Right hindlimb (tissue), 1 donor: ENCODE results near the gene HEXD.
"Not testable (repeated sequence)": the region's sequence is repeated elsewhere in the genome, so short reads cannot be mapped to it uniquely, and the experiment has no call there.

ENCODE experiments used
- DNase-seq: peaks from one replicate; pipeline ENCODE4 v3.0.0-alpha.2; 2018

The HEXD gene

DNA sequence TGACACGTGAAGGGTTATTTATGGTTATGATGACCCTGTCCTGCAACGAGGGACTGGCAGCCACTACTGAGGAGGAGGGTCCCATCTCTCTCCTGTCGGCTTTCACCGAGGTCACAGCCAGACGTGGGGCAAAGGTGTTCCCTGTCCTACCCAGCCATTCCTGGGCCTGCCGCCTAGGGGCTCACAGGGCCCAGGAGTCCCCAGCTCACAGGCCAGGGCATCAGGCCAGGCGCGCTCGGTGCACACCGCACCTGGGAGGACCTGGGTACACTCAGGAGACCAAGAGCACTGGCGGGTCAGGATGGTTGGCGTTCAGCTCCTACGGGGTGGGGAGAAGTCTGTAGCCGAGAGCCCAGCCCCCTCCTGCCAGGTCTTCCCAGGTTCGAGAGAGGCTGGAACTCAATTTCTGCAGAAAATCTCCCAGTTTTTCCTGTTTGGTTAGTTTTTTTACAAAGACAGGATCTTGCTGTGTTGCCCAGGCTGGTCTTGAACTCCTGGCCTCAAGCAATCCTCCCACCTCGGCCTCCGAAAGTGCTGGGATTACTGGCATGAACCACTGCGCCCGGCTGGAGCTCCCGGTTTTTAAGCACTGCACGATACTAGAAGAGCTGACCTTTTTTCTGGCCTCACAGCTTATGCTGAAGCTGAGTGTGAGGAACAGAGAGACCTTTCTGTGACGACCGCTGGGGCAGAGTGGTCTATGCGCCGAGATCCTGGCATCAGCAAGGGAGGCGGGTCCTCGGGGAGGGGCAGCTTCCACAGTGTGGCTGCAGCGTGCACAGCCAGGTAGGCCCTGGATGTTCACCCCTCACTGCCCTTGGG, 24.7 kb downstream of the HEXD start:
- no peak for DNase-seq

DNA sequence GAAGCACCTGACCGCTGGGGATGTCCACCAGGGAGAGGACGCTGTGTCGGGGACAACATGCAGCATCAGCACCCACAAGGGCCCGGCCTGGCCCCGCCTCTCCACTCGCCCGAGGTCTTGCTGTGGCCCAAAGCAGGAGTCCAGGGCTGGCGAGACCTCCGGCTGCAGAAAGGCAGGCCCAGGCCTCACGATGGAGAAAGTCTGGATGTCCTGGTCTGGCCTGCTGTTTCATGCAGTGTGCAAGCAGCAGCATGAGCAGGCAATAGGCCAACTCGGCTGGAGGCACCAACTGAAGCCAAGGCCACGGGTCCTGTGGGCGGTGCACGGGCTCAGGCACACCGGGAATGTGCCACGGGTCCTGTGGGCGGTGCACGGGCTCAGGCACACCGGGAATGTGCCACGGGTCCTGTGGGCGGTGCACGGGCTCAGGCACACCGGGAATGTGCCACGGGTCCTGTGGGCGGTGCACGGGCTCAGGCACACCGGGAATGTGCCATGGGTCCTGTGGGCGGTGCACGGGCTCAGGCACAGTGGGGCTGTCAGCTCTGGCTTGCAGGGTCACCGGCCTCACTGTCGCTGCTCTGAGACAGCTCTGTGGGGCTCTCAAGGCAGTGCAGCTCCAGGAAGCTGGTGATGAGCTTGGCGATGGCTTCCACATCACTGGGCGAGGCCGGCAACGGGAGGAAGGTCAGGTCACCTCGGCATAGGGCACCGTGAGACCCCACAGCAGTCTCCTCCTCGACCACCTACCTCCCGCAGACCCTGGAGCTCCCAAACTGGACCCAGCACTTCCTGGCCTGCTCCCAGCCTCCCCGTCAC, 25.5 kb downstream of the HEXD start:
- no peak for DNase-seq

DNA sequence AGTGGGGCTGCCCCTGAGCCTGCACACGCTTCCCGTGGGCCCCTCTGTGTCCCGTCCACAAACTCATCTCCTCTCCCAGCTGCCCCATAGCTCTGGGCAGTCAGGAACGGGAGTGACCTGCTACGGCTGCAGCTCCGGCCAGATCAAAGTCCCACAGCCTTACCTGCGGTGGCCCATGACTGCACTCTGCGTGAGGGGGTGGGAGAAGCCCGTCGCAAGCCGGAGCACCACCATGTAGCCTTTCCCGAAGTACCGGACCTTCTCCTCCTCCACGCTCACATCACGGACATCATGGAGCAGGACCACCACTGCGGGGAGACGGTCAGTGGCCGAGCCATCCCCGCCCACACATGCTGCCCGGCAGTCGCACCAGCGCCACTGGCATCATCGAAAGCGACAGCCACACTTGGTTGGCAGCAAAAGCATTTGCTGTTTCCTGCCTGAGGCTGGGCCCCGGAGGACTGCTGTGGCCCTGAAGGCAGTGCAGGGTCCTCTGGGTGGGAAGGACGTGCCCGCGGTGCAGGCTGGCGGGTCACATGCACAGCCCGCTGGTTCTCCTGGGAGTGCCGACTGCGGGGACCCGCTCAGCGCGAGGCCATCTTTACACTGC, 26.2 kb downstream of the HEXD start:
- DNase-seq, result no peak

GRCh38 chr17:82444941-82445521, 26.9 kb downstream of the HEXD start:
- peak; percentile 66 for DNase-seq

DNA sequence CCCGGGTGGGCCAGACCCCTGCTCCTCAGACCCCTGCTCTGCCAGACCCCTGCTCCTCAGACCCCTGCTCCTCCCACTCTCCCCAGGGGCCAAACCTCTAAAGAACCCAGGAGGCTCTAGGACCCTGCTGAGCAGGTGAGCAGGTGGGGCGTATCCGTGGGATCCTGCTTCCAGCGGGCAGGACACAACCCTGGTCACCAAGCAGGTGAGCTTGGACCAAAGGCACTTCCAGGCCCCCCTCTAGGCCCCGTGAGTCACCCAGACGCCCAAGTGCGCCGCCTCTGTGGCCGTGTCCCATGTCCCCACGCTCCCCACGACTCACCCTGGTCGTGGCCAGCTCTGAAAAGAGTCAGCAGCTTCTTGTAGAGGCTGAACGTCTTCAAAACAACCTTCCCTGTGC, 27.4 kb downstream of the HEXD start:
- no peak for DNase-seq

GRCh38 chr17:82446124-82446523, 28.0 kb downstream of the HEXD start:
- no peak for DNase-seq

GRCh38 chr17:82446649-82447048, 28.5 kb downstream of the HEXD start:
- DNase-seq, result no peak

- DNase-seq, result no peak
These were observed 29.7 kb downstream of the HEXD start for GRCh38 chr17:82447876-82448275.

DNA sequence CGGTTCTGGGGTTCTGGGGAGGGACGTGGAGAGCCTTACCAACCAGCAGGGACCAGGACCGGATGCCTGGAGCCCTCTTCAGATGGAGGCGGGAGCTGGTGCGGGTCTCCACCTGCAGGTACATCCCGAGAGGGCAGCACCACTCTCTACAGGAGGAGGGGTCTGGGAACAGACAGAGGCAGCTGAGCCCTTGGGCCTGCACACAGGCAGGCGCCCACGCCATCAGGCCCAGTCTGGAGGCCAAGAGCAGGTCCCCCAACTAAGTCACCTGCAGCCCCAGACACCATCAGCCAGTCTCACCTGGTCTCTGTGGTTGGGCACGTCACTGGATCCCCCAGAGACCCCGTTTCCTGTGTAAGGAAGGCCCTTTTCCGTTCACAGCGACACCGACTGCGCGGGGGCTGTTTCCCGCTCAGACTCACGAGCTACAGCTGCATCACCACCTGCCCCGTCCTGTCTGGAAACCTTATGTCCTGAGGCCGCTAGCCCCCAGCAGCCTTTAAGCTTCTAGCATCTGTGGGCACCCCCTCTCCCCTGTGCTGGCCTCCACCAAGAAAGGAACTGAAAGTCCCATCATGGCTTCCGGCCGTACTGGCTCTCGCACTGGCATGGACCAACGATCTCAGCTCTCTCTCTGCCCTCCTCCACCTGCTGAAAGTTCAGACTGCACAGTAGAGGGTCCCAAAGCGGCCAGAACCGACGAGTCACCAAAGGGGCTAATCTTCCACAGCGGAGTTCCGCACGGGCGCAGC, 31.2 kb downstream of the HEXD start:
- no peak for DNase-seq

GRCh38 chr17:82449883-82450356, 31.8 kb downstream of the HEXD start:
- DNase-seq, result no peak

- peak; percentile 95 for DNase-seq
These were observed 32.4 kb downstream of the HEXD start, which contains the start of gene CYBC1 for GRCh38 chr17:82450357-82451106. CYBC1 (minus strand) TSS chr17:82450752; CDS start chr17:82449254, 1,498 bp downstream.

GRCh38 chr17:82452162-82452561, 34.0 kb downstream of the HEXD start:
- no peak for DNase-seq

DNA sequence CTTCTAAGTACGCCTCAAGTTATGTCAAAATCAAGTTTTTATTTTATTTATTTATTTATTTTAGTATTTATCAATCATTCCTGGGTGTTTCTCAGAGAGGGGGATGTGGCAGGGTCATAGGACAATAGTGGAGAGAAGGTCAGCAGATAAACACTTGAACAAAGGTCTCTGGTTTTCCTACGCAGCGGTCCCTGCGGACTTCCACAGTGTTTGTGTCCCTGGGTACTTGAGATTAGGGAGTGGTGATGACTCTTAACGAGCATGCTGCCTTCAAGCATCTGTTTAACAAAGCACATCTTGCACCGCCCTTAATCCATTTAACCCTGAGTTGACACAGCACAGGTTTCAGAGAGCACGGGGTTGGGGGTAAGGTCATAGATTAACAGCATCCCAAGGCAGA, 35.0 kb downstream of the HEXD start:
- DNase-seq, result not testable (repeated sequence)

DNA sequence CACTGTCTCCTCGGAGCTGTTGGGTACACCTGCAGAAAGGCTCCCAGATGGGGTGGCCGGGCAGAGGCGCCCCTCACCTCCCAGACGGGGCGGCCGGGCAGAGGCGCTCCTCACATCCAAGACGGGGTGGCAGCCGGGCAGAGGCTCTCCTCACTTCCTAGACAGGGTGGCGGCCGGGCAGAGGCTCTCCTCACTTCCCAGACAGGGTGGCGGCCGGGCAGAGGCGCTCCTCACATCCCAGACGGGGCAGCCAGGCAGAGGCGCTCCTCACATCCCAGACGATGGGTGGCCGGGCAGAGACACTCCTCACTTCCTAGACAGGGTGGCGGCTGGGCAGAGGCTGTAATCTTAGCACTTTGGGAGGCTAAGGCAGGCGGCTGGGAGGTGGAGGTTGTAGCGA, 35.6 kb downstream of the HEXD start:
- DNase-seq, result not testable (repeated sequence)

- no peak for DNase-seq
These were observed 39.2 kb downstream of the HEXD start for GRCh38 chr17:82457073-82457928.

DNA sequence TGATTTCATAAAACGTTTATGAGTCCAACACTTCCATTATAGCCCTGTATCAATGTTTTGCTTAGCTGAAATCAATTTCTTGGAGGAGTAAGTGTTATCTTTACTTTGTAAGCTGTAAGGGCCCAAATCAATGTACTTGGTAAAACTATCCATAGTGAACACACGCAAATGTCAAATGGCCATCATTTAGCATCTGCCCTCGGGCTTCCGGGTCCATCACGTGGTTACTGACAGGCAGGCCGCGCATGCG, 39.7 kb downstream of the HEXD start:
- no peak for DNase-seq

DNA sequence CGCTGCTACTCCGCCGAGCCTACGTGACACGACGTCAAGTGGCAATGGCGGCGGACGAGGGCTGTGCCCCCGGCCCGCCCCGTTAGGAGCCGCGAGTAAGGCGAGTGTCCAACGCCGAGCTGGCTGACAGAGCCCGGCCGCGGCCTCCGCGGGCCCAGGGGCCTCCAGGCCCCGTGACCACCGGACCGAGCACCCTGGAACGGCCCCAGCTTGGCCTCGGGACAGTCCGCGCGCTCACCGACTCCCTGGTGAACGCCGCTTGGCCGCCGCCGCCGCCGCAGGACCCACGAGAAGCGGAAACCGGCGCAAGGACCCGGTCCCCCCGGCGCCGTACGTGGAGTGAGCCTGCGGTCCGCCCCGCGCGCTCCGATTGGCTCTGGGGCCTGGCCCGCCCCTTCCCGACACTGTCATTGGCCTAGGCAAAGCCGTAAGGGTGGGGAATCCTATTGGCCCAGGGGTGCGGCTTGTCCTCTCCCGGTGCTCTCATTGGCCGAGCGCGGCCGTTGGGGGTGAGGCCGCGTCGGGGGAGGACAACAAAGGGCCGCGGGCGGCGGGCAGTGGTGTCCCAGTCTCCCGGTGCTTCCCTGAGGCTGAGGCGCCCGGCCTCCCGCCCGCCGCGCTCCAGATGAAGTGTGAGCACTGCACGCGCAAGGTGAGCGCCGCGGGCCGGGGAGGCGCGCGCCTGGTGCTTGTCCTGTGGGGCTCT, 40.2 kb downstream of the HEXD start, which contains the start of gene NARF:
Gene NARF, plus strand, starts transcription at position 563 of the 706 bp plus-strand sequence. Its CDS starts 63 bp downstream, at position 626.
- peak; percentile 99 for DNase-seq

GRCh38 chr17:82458885-82459424, 40.8 kb downstream of the HEXD start:
- peak; percentile 66 for DNase-seq

DNA sequence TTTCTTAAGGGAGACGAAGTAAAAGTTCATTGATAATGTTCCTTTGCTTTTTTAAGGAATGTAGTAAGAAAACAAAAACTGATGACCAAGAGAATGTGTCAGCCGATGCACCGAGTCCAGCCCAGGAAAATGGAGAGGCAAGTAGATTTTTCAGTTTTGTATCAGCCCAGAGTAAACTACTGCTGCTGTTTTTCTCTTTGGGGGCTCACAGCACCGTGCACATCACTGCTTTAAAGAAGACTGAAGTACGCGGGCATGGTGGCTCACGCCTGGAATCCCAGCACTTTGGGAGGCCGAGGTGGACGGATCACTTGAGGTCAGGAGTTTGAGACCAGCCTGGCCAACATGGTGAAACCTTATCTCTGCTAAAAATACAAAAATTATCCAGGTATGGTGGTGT, 41.8 kb downstream of the HEXD start:
- not testable (repeated sequence) for DNase-seq
